Iris pigment epithelial cell (primary cell): Measurements from ENCODE around the gene SNRPA1.
A peak's percentile ranks its signal among the peaks of the same experiment; 100 is the strongest.

Source experiments
- DNase-seq: peaks from one replicate; pipeline ENCODE4 v3.0.0-alpha.2; 2011; ENCODE audit warnings: low read depth

Gene SNRPA1

GRCh38 chr15:101258238-101259144 is 36.6 kb downstream of the SNRPA1 start:
- DNase-seq: peak; percentile 76

- no peak for DNase-seq
Observed at GRCh38 chr15:101256757-101257156, 38.3 kb downstream of the SNRPA1 start.

DNA sequence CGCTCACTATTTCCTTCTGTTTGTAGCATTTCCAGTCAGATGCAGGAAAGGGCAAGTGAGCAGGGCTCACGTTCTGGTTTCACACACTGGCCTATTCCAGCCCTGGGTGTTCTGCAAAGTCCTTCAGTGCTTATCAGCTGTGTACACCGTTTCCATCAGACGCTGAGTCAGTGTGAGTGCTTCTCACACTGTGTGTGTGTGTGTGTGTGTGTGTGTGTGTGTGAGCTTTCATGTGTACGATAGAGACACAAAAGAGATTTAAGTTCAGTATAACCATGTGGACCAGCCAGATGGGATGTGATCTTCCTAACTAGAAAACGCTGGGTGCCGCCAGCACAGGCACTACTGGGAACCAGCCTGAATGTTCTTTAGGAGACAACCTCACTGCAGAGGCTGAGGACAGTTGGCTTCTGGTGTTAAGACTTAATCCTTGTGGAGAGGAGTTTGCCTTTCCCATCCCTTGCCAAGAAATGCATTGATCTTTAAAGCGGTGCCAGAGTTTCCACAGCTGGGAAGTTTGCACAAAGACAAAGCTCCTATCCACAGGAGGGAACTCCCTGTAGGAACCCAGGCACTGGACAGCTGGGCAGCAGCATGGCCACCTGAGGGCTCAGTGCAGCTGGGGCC is 39.3 kb downstream of the SNRPA1 start:
- peak; percentile 93 for DNase-seq

DNA sequence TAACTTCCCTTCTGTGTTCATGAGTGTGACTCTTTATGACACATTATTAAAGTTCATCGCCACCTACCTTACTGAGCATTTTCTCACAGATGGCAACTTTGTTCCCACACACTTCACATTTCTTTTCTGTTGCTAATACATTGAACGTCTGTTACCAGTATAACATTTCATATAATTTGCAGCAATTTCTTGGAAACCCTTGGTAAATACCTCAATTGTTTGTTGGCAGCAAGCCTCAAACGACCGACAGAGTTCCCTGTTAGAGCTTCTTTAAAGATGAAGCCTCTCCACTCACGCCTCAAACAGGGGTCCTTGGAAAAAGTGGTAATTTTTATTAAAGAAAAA is 40.0 kb downstream of the SNRPA1 start:
- DNase-seq: no peak

DNA sequence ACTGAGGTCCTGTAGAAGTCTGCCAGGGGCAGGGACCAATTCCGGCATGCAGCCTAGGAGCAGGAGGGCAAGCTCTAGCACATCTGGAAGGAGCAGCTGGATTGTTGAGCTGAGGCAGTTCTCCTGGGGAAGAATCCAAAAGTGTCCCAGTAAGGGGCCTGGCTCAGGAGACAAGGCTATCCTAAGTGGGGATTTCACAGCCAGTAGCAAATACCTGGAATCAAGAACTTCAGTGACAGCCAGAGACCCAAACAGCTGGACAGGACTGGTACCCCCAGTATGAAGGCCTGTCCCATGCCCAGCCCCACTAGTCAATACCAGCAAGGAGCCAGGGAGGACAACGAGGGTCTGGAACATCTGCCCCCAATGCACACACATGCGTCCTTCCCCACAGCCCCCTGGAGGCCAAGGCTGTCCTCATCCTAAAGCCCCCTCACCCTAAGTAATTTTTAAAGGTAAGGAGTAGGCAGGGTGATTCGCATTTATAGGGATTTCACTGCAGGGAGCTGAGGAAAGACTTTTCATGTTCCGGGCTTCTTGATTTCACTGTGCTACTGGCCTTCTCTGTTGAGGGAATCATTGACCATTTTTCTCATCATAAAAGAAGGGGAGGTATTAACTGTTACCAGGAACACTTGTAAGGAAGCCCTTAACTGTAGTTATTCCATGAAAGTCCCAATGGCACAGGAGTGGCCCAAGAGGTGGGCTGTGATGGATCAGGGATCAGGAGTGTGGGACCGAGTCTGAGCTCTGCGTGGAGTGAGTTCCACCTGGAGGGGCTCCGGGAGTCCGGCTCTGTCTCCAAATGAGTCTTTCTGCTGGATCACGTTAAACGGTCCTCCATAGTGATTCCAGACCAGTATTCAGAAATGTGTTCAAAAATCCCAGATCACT is 40.6 kb downstream of the SNRPA1 start:
- DNase-seq: no peak

GRCh38 chr15:101252836-101253235 is 42.2 kb downstream of the SNRPA1 start:
- DNase-seq: no peak

GRCh38 chr15:101251830-101252820 is 42.9 kb downstream of the SNRPA1 start, which contains the start of gene CHSY1:
Gene CHSY1, minus strand, starts transcription at chr15:101252048. Its CDS starts 592 bp downstream, at chr15:101251456.
- DNase-seq: peak; percentile 96

DNA sequence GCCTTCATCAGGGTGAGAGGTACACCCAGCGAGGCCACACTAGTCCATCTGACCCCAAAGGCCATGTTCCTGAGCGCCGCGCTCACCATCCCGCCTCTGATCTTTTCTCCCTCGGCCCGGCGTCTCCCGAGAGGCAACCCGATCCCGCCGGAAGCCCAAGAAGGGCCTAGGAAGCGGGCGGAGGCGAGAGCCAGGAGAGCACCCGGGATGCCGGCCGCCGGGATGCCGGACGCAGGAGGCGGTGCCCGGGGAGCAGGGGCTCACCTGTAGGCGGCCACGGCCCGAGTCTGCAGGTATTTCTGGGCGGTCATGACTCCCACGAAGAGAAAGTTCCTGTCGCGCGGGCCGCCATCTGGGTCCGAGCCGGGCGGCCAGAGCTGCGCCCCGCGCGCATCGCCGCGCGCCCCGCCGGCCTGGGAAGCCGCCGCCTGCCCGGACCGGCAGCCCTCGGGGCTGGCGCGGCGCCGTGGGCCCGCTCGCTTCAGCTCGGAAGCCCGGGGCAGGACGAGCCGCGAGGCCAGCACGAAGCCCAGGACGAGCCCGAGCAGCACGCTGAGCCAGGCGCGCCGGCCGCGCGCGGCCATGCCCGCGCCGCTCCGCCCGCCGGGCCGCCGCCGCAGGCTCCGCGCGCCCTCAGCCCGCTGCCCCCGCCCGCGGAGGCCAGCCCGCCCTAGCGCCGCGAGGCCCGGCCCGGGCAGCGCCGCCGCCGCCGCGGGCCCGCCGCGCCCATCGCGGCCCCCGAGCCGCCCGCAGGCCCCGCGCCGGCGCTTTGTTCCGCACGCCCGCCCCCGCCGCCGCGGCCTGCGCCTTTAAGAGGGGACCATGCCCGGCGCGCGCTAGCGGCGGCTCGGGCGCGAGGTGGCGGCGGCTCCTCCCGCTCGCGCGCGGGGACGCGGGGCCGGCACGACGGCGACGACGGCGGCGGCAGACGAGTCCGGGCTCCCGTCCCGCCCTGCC is 43.9 kb downstream of the SNRPA1 start:
- DNase-seq: no peak

DNA sequence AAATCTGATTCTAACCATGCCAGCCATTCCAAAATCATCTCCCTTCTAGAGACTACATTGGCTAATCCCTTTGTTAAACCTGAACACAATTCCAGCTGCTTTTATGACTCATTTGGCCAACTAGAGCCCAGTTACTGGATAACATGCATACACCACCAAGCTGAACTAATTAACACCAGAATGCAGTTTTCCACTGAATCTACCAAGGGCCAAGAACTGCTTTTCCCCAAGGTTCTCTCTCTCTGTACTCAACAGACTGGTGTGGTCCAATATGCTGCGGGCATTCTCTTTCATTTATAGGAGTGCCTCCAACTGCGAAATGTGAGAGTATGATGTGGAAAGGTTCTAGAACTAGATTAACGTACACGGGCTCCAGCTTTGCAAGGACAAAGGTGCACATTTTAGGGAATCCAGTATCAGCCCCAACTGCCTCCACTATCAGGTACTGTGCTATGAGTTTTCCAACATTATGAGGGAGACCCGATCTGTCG is 44.7 kb downstream of the SNRPA1 start:
- peak; percentile 67 for DNase-seq

GRCh38 chr15:101248274-101248673 is 46.8 kb downstream of the SNRPA1 start:
- DNase-seq: no peak

- DNase-seq: no peak
Observed at GRCh38 chr15:101246824-101247745, 48.0 kb downstream of the SNRPA1 start.

- DNase-seq: no peak
Observed at GRCh38 chr15:101246391-101246790, 48.7 kb downstream of the SNRPA1 start.

DNA sequence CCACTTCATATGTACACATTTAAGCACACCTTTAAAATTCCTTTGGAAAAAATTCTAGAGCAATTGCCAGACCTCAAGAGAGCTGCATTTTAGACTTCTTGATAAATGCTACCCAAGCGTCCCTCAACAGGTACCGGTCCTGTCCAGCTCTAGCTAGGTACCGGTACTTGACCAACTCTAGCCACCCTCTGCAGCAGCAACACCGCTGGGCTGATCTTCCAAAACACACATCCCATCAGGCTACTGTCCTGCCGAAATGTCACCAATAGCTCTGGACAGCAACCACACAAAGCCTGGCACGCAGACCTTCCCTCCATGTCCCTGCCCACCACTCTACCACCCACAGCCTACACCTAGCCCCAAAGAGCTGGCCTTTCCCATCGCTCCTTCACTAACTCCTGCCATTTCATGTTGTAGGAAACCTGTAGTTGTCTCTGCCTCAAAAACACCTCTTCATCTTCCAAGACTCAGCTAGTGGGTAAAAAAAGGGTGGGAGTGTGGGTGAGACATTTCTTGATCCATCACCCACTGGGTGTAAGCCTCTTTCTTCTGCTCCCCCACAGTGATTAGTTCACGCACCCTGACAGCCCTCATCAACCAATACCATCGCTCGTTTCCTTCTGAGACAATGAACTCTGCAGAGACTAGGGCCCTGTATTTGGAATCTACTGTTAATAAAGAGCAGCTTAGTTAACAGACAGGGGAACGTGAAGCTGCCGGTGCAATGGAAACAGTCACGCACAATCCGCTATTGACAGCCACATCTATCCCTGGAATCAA is 50.0 kb downstream of the SNRPA1 start:
- no peak for DNase-seq

DNA sequence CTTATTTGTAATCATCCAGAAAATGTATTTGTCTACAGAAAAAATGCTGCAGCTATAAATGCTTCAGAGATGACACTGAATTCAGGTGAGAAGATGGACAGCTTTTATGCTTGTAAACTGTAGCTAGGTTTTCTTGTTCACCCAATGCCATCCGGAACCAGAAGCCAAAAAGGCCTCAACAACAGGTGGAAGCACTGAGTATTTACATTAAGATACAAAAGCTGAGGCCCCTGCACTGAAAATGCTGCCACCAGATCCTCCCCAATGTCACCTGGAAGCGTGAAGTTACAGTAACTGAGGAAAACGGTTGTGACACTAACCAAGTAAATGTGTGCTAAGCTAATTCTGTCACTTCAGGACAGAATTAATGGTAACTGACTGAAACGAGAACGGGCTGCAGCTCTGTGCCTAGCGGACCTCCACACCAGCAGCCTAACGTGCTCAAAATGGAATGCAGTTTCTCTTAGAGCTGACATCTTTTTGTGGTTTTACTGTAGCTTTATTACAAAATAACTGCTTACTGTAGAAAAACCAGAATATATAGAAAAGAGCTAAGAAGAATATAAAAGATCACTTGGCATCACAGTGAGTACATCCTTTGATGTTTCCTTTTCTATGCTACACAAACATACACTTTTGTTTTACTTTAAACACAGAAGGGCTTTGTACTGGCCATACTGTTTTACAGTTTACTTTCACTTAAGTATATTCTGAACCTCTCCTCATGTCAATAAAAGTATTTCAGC is 50.8 kb downstream of the SNRPA1 start:
- peak; percentile 69 for DNase-seq

DNA sequence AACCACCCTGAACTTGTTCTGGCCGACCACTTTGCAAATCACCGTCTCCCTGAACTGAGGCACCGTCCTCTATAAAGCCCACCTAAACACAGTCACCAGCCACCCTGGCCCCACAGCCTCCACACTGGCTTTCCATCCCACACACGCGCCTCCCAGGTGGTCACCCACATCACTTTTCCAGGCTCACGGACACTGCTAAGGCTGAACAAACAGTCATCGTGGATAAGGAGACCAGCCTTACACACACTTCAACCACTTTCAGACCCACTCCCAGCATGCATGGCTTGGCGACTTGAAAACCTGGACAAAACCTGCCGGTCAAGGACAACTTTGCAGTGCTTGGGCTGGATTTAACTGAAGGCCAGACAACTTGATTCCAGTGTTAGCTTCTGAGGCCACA is 51.6 kb downstream of the SNRPA1 start:
- DNase-seq: no peak

GRCh38 chr15:101242999-101243336 is 52.1 kb downstream of the SNRPA1 start:
- DNase-seq: no peak
